ENCODE results near the gene TULP3.

The TULP3 gene

GRCh38 chr12:2933586-2933985, 42.9 kb downstream of the TULP3 start:
- no peak for DNase-seq

GRCh38 chr12:2934371-2934770, 43.7 kb downstream of the TULP3 start:
- DNase-seq, result no peak

- no peak for DNase-seq
These were observed 45.6 kb downstream of the TULP3 start for GRCh38 chr12:2936301-2936700.

- no peak for DNase-seq
These were observed 46.8 kb downstream of the TULP3 start for GRCh38 chr12:2937500-2937899.

GRCh38 chr12:2939191-2939590, 48.5 kb downstream of the TULP3 start:
- no peak for DNase-seq

- DNase-seq, result no peak
These were observed 49.9 kb downstream of the TULP3 start for GRCh38 chr12:2940564-2940963.

- DNase-seq, result no peak
These were observed 50.8 kb downstream of the TULP3 start for GRCh38 chr12:2941524-2941923.

- peak; percentile 46 for DNase-seq
These were observed 53.8 kb downstream of the TULP3 start for GRCh38 chr12:2944401-2945047.

GRCh38 chr12:2949411-2949810, 58.7 kb downstream of the TULP3 start:
- no peak for DNase-seq

- no peak for DNase-seq
These were observed 65.2 kb downstream of the TULP3 start for GRCh38 chr12:2955888-2956287.

GRCh38 chr12:2957816-2958431, 67.2 kb downstream of the TULP3 start:
- DNase-seq, result no peak

- DNase-seq, result no peak
These were observed 67.9 kb downstream of the TULP3 start for GRCh38 chr12:2958432-2959191.

- DNase-seq, result no peak
These were observed 68.5 kb downstream of the TULP3 start, which contains the start of gene TEAD4 for GRCh38 chr12:2959192-2959504. TSS of gene TEAD4 (plus strand) at chr12:2959397.

- no peak for DNase-seq
These were observed 69.1 kb downstream of the TULP3 start for GRCh38 chr12:2959505-2960389.

GRCh38 chr12:2960390-2960956, 69.8 kb downstream of the TULP3 start:
- no peak for DNase-seq

GRCh38 chr12:2960996-2961616, 70.4 kb downstream of the TULP3 start:
- no peak for DNase-seq

GRCh38 chr12:2961705-2962104, 71.0 kb downstream of the TULP3 start:
- no peak for DNase-seq

GRCh38 chr12:2963154-2963759, 72.6 kb downstream of the TULP3 start:
- DNase-seq, result no peak

- DNase-seq, result no peak
These were observed 73.1 kb downstream of the TULP3 start for GRCh38 chr12:2963760-2964292.

GRCh38 chr12:2967651-2968050, 77.0 kb downstream of the TULP3 start:
- DNase-seq, result no peak

- DNase-seq, result no peak
These were observed 80.1 kb downstream of the TULP3 start for GRCh38 chr12:2970744-2971143.

GRCh38 chr12:2973566-2973965, 82.9 kb downstream of the TULP3 start:
- DNase-seq, result no peak
